HG02623 (cell line): ENCODE data around the gene CPA3.

ENCODE experiments used
- ATAC-seq: cut with Tn5 transposase; IDR thresholded peaks from one replicate; pipeline ENCODE4 v1.9.1; 2021; ENCODE audit warnings: moderate library complexity; ENCODE audit not compliant: unreplicated experiment

Gene CPA3

GRCh38 chr3:148856384-148856783, 8.7 kb upstream of the CPA3 start:
- no peak for ATAC-seq

- no peak for ATAC-seq
Measured at GRCh38 chr3:148857316-148857715, 7.8 kb upstream of the CPA3 start.

- peak; percentile 86 for ATAC-seq
Measured at GRCh38 chr3:148861277-148861869, 3.7 kb upstream of the CPA3 start.

- ATAC-seq, result no peak
Measured at GRCh38 chr3:148863297-148863696, 1.8 kb upstream of the CPA3 start.

DNA sequence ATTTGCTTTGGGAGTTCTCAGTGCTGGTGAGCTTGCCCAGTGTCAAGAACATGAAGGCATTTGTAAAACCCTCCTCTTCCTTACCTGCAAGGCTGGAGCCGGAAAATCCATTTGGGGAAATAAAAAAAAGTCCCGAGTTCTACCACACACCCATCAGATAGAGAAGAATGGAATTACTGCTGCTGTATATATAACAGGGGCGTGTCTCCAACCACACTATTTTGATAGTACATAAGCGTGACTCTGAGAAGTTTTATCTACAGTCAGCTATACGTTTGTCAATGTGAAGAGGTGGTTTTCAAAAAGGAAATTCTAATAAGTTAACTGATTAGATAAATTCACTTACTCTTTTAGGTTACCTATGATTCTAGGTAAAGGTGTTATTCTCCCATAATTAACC, 1.3 kb upstream of the CPA3 start:
- no peak for ATAC-seq

GRCh38 chr3:148866261-148866660, 1.2 kb downstream of the CPA3 start:
- no peak for ATAC-seq

DNA sequence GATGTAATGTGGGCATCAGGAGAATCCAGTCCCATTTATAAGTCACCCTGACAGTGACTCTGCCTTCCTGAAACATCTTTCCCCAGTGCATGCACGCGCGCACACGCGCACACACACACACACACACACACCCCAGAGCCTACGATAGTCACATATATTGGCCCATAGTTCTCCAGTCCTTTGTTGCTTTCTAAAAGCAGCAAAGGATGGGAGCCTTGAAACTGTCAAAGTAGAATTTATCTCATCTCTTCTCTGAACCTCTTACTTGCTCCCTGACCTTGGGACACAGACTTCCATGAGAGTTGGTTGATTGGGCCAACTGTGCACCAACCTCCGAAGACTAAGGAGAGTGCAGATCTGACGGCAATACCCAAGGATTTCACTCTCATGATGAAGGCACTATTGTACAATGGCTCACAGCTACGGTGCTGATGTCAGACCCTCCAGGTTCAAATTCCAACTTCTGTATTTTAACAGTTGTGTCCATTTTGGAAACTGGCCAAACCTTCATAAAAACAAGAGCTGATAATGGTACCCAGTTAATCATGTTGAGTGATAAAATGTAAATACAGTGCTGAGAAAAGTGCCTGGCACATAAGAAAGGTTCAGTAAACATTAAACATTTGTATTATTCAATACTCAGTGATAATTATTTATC, 8.3 kb downstream of the CPA3 start:
- ATAC-seq, result no peak

- ATAC-seq, result no peak
Measured at GRCh38 chr3:148873977-148874376, 8.9 kb downstream of the CPA3 start.

DNA sequence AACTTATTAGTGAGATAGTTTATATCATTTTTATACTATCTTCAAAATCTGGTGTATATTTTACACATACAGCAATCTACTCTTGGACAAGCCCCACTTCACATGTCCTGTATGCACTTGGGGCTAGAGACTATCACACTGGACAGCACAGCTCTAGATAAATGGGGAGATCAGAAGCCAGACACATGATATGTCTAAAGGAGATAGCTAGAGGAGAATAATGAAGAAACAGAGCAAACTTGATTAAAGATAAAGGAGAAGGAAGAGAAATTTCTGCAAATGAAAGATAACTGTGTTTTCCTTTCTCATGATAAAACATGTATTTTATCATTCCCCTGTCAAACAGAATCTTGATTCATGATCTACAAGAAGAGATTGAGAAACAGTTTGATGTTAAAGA, 13.0 kb downstream of the CPA3 start:
- ATAC-seq, result no peak

GRCh38 chr3:148879256-148879655, 14.2 kb downstream of the CPA3 start:
- no peak for ATAC-seq

DNA sequence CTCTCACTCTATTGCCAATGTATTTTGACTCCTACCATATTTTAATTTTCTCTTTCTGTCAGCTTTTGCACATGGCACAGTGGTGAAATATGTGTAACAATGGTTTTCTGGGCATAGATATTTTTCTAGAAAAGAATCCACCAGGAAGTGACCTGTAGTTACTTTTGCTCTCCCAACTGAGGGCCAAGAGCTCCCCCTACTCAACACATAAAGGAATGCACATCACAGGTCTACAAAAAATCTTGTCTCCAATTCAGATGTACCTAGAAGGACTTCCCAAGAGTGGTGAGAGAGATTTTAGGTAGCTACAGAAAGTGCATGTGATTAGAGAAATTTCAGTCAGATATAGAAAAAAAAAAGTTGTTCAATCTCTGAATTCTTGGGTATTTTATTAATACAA, 15.6 kb downstream of the CPA3 start:
- no peak for ATAC-seq

DNA sequence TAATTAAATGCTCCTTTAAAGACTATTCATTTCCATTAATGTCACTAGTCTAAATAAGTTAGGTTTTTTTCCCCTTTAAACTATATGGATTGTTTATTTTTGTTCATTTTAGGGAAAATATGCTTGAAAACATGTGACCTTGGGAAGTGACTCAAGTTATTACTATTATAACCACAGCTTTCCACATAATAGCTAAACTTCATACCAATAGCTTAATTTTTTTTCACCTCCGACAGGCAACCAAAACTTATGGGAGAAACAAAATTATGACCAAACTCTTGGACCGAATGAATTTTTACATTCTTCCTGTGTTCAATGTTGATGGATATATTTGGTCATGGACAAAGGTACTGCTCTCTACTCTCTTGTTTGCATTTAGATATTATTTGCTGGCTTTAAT, 16.2 kb downstream of the CPA3 start:
- no peak for ATAC-seq

- ATAC-seq, result no peak
Measured at GRCh38 chr3:148882288-148882687, 17.2 kb downstream of the CPA3 start.

DNA sequence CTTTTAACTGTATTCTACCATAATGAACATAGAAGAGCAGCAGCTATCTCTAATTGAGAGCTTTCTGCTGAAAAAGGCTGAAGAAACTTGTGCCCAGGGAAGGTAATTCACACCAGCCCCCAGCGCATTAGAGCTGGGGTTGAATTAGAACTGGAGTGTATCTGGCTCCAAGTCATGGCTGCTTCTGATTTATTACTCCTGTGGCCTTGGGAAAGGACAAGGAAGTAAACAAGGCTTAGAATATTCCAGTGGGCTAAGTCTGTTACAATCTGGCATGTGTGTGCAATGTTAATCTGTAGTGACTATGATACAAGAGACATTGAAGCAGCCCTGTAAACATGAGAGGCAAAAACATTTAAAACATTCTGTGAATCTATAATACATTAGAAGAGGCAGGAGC, 18.1 kb downstream of the CPA3 start:
- no peak for ATAC-seq

- no peak for ATAC-seq
Measured at GRCh38 chr3:148884261-148884660, 19.2 kb downstream of the CPA3 start.

- no peak for ATAC-seq
Measured at GRCh38 chr3:148889828-148890227, 24.7 kb downstream of the CPA3 start.

DNA sequence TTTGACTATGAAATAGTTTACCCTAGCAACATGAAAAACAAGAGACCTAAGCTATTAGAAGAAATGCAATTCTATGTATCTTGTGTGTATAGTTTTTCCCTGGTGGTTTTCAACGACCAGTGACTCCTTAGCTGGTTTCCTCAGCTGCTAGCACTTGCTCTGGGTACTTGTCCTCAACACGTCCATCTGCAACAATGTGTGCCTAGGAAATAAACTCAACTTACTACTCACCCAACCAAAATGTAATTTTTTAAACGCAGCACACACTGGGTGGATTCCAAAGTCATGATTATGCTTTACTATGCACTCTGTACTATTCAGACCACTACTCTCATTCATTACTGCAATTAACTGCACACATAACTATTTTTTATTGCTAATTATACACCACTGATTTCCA, 31.0 kb downstream of the CPA3 start:
- no peak for ATAC-seq

GRCh38 chr3:148901987-148902791, 37.1 kb downstream of the CPA3 start:
- ATAC-seq, result no peak

- no peak for ATAC-seq
Measured at GRCh38 chr3:148903022-148903442, 37.9 kb downstream of the CPA3 start.

DNA sequence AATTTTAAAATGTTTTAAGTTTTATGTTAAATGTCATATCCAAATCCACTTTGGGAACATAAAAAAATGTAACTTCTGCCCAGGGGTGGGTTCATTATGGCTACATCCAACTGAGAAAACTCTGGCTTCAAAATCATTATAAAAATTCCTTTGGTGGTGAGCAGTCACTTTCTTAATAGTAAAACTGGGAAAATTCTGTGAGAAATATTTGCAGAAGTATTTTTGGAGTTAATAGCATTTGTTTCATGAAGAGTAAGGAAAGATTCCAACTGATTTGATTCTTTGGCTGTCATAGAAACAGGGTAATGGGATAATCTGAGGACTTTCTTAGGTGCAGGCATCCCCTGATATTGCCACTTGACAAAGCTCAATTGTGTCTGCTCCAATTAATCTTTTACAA, 38.8 kb downstream of the CPA3 start:
- no peak for ATAC-seq

GRCh38 chr3:148906667-148907066, 41.6 kb downstream of the CPA3 start:
- ATAC-seq, result no peak

DNA sequence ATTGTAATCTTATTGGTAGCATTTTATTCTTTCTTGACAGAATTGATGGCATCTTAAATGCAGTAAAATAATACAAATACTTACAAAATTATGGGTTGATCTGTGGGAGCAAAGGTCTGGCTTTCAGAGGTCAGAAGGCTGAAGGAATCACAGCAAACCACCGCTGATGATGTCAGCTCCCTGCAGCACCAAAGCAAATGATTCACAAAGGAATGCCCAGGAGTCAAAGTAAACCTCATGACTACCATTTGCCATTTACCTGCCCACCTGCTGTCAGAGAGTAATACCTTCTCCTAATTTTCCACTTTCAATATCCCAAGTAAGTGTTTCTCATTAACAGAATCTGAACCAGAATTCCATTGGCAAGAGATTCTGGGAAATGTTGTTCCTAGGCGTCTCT, 46.1 kb downstream of the CPA3 start:
- ATAC-seq, result no peak
